AG04449 (cell line): Measurements from ENCODE around the gene TAF11L3.
"Not testable (repeated sequence)": the region's sequence is repeated elsewhere in the genome, so short reads cannot be mapped to it uniquely, and the experiment has no call there.

Experiments
- CTCF ChIA-PET: fragments of 350-600 bp; formaldehyde crosslinking; extraction: SDS; loops from one replicate; lab custom pipeline; 2021; ENCODE audit warnings: antibody characterized with exemption; lab: Yijun Ruan, JAX
- POLR2A ChIA-PET: fragments of 400-600, 350-600 bp; formaldehyde crosslinking; extraction: SDS; loops from one replicate; lab custom pipeline; 2020; ENCODE audit warnings: antibody characterized with exemption, inconsistent platforms; lab: Yijun Ruan, JAX
- DNase-seq: peaks from one replicate; pipeline ENCODE4 v3.0.0-alpha.2; 2010; ENCODE audit warnings: low read depth, low spot score
- H3K4me3 ChIP-seq: 2 replicates; pipeline ENCODE4 v1.5.1; 2011; ENCODE audit warnings: low read depth, mild to moderate bottlenecking, control low read depth, low read length
- CTCF ChIP-seq: IDR thresholded peaks from one replicate; pipeline ENCODE4 v1.5.1; 2011; ENCODE audit warnings: mild to moderate bottlenecking, moderate library complexity, low read length, control low read depth, inconsistent platforms; ENCODE audit not compliant: insufficient read depth; ENCODE audit errors: missing control alignments

Gene TAF11L3

DNA sequence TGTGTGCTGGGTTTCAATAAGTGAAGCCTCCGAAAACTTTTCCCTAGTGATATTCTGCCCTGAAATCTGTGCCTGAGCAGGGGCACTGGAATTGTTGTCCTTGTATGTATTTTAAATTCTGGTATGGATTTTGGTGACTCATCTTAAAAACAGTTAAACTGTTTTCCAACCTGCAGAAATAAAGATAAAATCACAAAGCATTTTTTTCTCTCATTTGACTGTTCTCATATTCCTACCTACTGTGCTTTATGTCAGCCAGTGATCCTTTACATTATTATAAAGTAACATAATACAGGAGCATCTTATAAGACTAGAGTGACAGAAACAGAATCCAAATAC lies 31.0 kb upstream of the TAF11L3 start:
- ChIA-PET POLR2A (no interaction called here), CTCF (no interaction called here)
- DNase-seq: no peak
- no peak overlapping the region for H3K4me3 ChIP-seq
- TF ChIP-seq CTCF: no peak

DNA sequence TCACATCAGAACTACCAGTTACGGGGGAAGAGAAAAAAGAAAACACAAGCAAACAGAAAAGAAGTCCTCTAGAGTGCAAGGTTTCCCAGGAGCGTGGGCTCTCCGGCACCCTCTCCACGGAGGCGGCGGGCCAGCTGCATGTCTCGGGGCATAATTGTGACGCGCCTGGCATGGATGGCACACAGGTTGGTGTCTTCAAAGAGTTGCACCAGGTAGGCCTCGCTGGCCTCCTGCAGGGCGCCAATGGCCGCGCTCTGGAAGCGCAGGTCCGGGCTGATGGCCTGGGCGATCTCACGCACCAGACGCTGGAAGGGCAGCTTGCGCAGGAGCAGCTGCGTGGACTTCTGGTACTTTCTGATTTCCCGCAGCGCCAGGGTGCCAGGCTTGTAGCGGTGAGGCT lies 26.9 kb upstream of the TAF11L3 start:
- CTCF ChIA-PET, H3K4me3 ChIP-seq, DNase-seq, POLR2A ChIA-PET: not testable (repeated sequence)

DNA sequence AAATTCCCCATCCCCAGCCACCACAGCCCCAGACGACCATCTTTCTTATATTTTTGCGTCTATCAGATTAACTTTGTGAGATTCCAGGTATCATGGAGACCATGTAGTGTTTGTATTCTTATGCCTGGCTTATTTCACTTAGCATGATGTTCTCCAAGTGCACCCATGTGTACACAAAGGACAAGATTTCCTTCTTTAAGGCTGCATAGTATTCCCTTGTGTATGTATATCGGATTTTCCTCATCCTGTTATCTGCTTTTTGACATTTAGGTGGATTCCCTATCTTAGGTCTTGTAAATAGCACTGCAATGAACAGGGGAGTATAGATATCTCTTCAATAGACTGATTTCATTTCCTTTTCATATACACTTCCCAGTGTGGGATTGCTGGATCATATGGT lies 25.4 kb upstream of the TAF11L3 start:
- CTCF ChIA-PET: no interaction called here
- no peak for TF ChIP-seq CTCF
- POLR2A ChIA-PET: no interaction called here
- DNase-seq: no peak
- no peak overlapping the region for H3K4me3 ChIP-seq

- H3K4me3 ChIP-seq: no peak overlapping the region
- CTCF ChIA-PET: interaction anchor here (1.2 kb wide), 1 partner anchor 281 kb away, joined by 3 read pairs; no protein-coding TSS in a partner anchor
- no peak for TF ChIP-seq CTCF
- no peak for DNase-seq
- POLR2A ChIA-PET: no interaction called here
Measured at GRCh38 chr5:17497446-17497845, 20.7 kb upstream of the TAF11L3 start.

DNA sequence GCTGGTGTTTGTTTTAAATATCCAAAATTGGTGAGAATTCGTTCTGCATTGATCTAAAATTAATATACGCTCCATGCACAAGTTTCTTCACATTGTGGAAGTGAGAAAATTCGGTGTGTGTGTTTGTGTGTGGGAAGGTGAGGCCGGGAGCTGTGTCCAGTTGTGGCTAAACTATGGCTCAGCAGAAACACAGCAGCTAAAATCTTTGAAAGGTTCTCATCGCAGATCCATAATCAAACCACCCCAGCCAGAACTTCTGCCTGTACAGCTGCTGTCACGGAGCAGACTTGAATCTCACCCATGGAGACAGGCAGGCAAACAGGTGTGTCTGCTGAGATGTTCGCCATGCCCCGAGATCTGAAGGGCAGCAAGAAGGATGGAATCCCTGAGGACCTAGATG lies 20.2 kb upstream of the TAF11L3 start, which contains the start of gene TAF11L2:
Gene TAF11L2 (plus strand): TSS at position 301 of the 400 bp plus-strand sequence.
- POLR2A ChIA-PET, H3K4me3 ChIP-seq, DNase-seq: not testable (repeated sequence)
- CTCF ChIA-PET: interaction anchor here (1.2 kb wide), 1 partner anchor 282 kb away, joined by 3 read pairs; no protein-coding TSS in a partner anchor

DNA sequence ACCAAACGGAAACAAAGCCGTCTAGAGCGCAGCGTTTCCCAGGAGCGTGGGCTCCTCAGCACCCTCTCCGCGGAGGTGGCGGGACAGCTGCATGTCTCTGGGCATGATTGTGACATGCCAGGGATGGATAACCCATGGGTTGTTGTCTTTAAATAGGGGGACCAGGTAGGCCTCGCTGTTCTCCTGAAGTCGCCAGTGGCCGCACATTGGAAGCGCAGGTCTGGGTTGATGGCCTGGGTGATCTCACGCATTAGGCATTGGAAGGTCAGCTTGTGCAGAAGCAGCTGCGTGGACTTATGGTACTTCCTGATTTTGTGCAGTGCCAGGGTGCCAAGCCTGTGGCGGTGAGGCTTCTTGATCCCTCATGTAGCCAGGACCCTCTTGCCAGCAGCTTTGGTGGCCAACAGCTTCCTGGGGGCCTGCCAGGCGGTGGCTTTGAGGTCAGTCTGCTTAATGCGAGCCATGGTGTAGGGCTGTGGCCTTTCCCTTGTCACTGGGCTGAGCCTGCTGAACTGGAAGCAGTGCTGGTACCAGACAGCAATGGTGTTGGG lies 6.3 kb upstream of the TAF11L3 start:
- TF ChIP-seq CTCF: no peak
- H3K4me3 ChIP-seq: no peak overlapping the region
- ChIA-PET CTCF (no interaction called here), POLR2A (no interaction called here)
- DNase-seq: no peak

- POLR2A ChIA-PET, DNase-seq, H3K4me3 ChIP-seq, CTCF ChIA-PET: not testable (repeated sequence)
Measured at GRCh38 chr5:17517526-17517925, 641 bp upstream of the TAF11L3 start.

DNA sequence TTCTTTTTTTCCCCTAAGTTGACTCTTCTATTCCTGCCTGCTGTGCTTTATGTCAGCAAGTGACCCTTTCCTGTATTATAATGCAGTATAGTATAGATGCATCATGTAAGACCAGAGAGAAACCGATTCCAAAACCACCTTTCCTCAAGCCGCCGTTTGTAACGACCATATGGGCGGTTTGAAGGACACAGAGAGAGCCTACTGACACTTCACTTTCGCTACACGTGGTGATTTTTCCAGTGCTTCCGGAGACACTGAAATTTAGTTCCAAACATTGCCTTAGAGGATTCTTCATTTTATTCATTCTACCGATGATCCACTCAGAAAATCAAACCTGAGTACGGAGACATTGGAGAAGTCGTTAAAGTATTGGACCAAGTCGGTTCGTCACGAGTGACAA lies 1.3 kb downstream of the TAF11L3 start:
- DNase-seq, CTCF ChIA-PET, H3K4me3 ChIP-seq, POLR2A ChIA-PET: not testable (repeated sequence)

DNA sequence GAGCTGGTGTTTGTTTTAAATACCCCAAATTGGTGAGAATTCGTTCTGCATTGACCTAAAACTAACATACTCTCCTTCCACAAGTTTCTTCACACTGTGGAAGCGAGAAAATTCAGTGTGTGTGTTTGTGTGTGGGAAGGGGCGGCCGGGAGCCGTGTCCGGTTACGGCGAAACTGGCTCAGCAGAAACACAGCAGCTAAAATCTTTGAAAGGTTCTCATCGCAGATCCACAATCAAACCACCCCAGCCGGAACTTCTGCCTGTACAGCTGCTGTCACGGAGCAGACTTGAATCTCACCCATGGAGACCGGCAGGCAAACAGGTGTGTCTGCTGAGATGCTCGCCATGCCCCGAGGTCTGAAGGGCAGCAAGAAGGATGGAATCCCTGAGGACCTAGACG lies 3.3 kb downstream of the TAF11L3 start, which contains the start of gene TAF11L4:
Gene TAF11L4 (plus strand): TSS at position 301 of the 400 bp plus-strand sequence.
- DNase-seq, CTCF ChIA-PET, POLR2A ChIA-PET, H3K4me3 ChIP-seq: not testable (repeated sequence)

DNA sequence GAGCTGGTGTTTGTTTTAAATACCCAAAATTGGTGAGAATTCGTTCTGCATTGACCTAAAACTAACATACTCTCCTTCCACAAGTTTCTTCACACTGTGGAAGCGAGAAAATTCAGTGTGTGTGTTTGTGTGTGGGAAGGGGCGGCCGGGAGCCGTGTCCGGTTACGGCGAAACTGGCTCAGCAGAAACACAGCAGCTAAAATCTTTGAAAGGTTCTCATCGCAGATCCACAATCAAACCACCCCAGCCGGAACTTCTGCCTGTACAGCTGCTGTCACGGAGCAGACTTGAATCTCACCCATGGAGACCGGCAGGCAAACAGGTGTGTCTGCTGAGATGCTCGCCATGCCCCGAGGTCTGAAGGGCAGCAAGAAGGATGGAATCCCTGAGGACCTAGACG lies 6.8 kb downstream of the TAF11L3 start, which contains the start of gene TAF11L5:
Gene TAF11L5 (plus strand): TSS at position 301 of the 400 bp plus-strand sequence.
- H3K4me3 ChIP-seq, POLR2A ChIA-PET, DNase-seq, CTCF ChIA-PET: not testable (repeated sequence)

- POLR2A ChIA-PET, DNase-seq, H3K4me3 ChIP-seq, CTCF ChIA-PET: not testable (repeated sequence)
Measured at GRCh38 chr5:17526504-17526903, 8.3 kb downstream of the TAF11L3 start.

DNA sequence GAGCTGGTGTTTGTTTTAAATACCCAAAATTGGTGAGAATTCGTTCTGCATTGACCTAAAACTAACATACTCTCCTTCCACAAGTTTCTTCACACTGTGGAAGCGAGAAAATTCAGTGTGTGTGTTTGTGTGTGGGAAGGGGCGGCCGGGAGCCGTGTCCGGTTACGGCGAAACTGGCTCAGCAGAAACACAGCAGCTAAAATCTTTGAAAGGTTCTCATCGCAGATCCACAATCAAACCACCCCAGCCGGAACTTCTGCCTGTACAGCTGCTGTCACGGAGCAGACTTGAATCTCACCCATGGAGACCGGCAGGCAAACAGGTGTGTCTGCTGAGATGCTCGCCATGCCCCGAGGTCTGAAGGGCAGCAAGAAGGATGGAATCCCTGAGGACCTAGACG lies 10.2 kb downstream of the TAF11L3 start, which contains the start of gene TAF11L6:
Gene TAF11L6 (plus strand): TSS at position 301 of the 400 bp plus-strand sequence.
- DNase-seq, CTCF ChIA-PET, POLR2A ChIA-PET, H3K4me3 ChIP-seq: not testable (repeated sequence)
